Stimulated activated CD8-positive, alpha-beta memory T cell treated with anti-CD3 and anti-CD28 coated beads, Interleukin-7, amount 100 ng/mL, for 4 hours (primary cell): Measurements from ENCODE around the gene CD300LG.
"Not testable (repeated sequence)": the region's sequence is repeated elsewhere in the genome, so short reads cannot be mapped to it uniquely, and the experiment has no call there.

Source experiments
- DNase-seq, 2 donors: peaks; one replicate each; pipeline ENCODE4 v3.0.0-alpha.2; 2020; ENCODE audit warnings: low read depth in 2 of 2

CD300LG gene

GRCh38 chr17:43878260-43879175, 31.5 kb downstream of the CD300LG start:
- DNase-seq, result peak; percentile 19 to 42

- no peak for DNase-seq
Measured at GRCh38 chr17:43879723-43880419, 32.9 kb downstream of the CD300LG start.

- DNase-seq, result no peak
Measured at GRCh38 chr17:43880420-43880991, 33.5 kb downstream of the CD300LG start.

- DNase-seq, result no peak
Measured at GRCh38 chr17:43881181-43881580, 34.2 kb downstream of the CD300LG start.

- DNase-seq, result no peak
Measured at GRCh38 chr17:43881758-43882505, 35.0 kb downstream of the CD300LG start.

GRCh38 chr17:43882761-43883415, 35.9 kb downstream of the CD300LG start:
- no peak for DNase-seq

- no peak for DNase-seq
Measured at GRCh38 chr17:43888548-43888947, 41.6 kb downstream of the CD300LG start.

- no peak for DNase-seq
Measured at GRCh38 chr17:43890240-43890639, 43.3 kb downstream of the CD300LG start.

GRCh38 chr17:43891851-43892646, 45.1 kb downstream of the CD300LG start:
- DNase-seq, result no peak

GRCh38 chr17:43892647-43892952, 45.6 kb downstream of the CD300LG start:
- no peak for DNase-seq

- not testable (repeated sequence) for DNase-seq
Measured at GRCh38 chr17:43894494-43894893, 47.5 kb downstream of the CD300LG start.

- no peak for DNase-seq
Measured at GRCh38 chr17:43897831-43898230, 50.9 kb downstream of the CD300LG start.

- no peak for DNase-seq
Measured at GRCh38 chr17:43898446-43898845, 51.5 kb downstream of the CD300LG start.

- DNase-seq, result peak; percentile 58 to 69
Measured at GRCh38 chr17:43900183-43900857, 53.3 kb downstream of the CD300LG start.

GRCh38 chr17:43900858-43901754, 54.1 kb downstream of the CD300LG start:
- DNase-seq, result no peak

- DNase-seq, result no peak
Measured at GRCh38 chr17:43901861-43902589, 55.0 kb downstream of the CD300LG start.

- no peak for DNase-seq
Measured at GRCh38 chr17:43905400-43905984, 58.5 kb downstream of the CD300LG start.
